ENCODE results near the gene MEX3D.

DNA sequence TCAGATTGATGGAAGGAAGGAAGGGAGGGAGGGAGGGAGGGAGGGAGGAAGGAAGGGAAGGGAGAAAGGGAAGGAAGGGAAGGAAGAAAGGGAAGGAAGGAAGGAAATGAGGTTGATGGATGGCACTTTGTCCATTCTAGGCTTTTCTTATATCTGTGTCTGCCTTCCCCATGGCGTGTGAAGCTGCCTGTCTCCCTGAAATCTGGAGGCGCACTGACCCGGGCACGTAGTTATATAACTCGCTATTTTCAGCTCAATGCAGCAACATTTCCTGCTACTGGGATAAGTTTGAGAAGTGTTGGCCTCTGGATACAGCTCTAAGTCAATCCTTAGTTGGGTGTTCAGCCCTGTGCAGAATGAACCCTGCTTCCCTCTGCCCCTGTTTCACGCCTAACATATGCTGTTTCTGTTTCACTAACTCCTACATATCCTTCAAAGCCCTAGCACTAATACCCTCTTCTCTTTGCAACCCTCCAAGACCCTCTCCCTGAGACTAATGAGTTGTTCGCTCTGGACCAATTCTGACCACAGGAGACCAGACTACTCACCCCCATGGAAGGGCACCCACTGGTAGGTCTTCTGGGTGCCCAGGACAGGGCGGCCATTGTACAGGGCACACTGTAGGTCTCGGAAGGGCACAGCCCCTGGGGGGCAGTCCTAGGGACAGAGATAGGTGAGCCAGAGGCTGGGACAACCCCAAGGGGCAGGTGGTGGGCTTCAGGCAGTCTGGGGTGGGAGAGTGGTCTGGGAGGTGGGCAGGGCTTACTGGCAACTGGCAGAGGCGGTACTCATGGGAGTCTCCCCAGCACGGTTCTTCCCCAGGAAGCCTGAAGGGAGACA, 58.3 kb downstream of the MEX3D start:
- TF ChIP-seq CTCF (IDR thresholded peaks at IDR 0.05) (no peak), EZH2 (IDR thresholded peaks at IDR 0.05; ENCODE audit: borderline replicate concordance, insufficient read depth, low read depth, low read length, poor library complexity, severe bottlenecking) (no peak)
